GM12875 (cell line): ENCODE data around the gene OR52H1.

Source experiments
- H3K4me3 ChIP-seq: one replicate; pipeline ENCODE4 v1.5.1; 2011; ENCODE audit warnings: low read depth, low read length, control low read depth
- TF ChIP-seq, protein P1 (sequence below): IDR thresholded peaks from 2 replicates; pipeline ENCODE4 v1.5.1; 2011; ENCODE audit warnings: low read depth, mild to moderate bottlenecking, control low read depth, inconsistent platforms, low read length, moderate library complexity, borderline replicate concordance; ENCODE audit not compliant: insufficient read depth

Gene OR52H1

GRCh38 chr11:5581014-5581413 is 32.7 kb upstream of the OR52H1 start:
- TF ChIP-seq, protein P1, sequence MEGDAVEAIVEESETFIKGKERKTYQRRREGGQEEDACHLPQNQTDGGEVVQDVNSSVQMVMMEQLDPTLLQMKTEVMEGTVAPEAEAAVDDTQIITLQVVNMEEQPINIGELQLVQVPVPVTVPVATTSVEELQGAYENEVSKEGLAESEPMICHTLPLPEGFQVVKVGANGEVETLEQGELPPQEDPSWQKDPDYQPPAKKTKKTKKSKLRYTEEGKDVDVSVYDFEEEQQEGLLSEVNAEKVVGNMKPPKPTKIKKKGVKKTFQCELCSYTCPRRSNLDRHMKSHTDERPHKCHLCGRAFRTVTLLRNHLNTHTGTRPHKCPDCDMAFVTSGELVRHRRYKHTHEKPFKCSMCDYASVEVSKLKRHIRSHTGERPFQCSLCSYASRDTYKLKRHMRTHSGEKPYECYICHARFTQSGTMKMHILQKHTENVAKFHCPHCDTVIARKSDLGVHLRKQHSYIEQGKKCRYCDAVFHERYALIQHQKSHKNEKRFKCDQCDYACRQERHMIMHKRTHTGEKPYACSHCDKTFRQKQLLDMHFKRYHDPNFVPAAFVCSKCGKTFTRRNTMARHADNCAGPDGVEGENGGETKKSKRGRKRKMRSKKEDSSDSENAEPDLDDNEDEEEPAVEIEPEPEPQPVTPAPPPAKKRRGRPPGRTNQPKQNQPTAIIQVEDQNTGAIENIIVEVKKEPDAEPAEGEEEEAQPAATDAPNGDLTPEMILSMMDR: no peak
- H3K4me3 ChIP-seq: no peak overlapping the region

DNA sequence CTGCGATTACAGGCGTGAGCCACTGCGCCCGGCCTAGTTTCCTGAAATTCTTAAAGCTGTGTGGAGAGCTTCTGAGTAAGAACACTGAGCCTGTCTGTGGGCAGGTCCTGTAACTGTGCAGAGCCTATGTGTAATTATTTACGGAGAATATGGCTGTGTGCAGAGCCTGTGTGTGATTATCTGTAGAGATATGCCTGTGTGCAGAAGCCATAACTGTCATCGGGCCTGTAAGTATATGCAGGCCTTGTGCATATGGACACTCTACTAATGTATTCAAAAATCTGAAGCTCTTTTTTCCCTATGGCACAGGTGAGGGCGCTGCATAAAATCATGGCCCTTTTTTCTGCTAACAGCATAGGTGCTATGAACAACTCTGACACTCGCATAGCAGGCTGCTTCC is 32.2 kb upstream of the OR52H1 start, which contains the start of gene OR52B6:
TSS of gene OR52B6 (plus strand) at position 301 of the 400 bp plus-strand sequence. CDS start at position 301, 0 bp downstream.
- H3K4me3 ChIP-seq: no peak within 1 kb of the TSS
- TF ChIP-seq, protein P1: no peak

- TF ChIP-seq, protein P1: no peak
- no peak overlapping the region for H3K4me3 ChIP-seq
These were observed 28.8 kb upstream of the OR52H1 start for GRCh38 chr11:5577101-5577500.

DNA sequence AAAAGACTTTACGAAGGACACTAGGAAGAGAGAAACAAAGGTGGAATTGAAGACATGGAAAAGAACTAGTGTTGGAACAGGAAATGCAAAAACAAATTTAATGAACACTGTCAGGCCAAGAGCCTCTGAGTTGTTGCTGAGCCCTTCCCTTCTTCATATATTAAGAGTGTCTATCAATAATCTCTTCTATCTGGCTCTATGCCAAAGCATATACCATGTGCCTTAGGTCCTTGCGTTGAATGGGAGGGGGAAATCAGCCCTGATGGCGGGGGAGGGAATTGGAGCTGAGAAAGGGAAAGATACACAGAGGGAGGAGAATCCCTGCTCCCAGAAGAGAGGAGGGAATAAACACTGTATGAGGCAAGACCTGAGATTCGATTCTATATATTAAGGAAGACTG is 26.8 kb upstream of the OR52H1 start:
- TF ChIP-seq, protein P1: no peak
- H3K4me3 ChIP-seq: no peak overlapping the region

GRCh38 chr11:5574654-5575053 is 26.3 kb upstream of the OR52H1 start:
- TF ChIP-seq, protein P1: no peak
- no peak overlapping the region for H3K4me3 ChIP-seq

GRCh38 chr11:5564259-5565019 is 16.1 kb upstream of the OR52H1 start:
- TF ChIP-seq, protein P1: no peak
- no peak overlapping the region for H3K4me3 ChIP-seq

GRCh38 chr11:5557751-5558150 is 9.4 kb upstream of the OR52H1 start:
- H3K4me3 ChIP-seq: no peak overlapping the region
- TF ChIP-seq, protein P1: no peak
